D721Med (cell line): Measurements from ENCODE around the gene SIKE1.
"Not testable (repeated sequence)": the region's sequence is repeated elsewhere in the genome, so short reads cannot be mapped to it uniquely, and the experiment has no call there.

Experiments used
- DNase-seq: peaks from one replicate; pipeline ENCODE4 v3.0.0; 2011; ENCODE audit warnings: low spot score; ENCODE audit not compliant: insufficient read length
- FAIRE-seq: peaks from 2 replicates; lab custom pipeline; 2011; peaks lifted over from hg19 to GRCh38; lab: Jason Lieb, UNC
- TF ChIP-seq, protein P1 (sequence below): IDR thresholded peaks from 2 replicates; pipeline ENCODE4 v1.5.1; 2012; ENCODE audit warnings: mild to moderate bottlenecking, control low read depth; ENCODE audit not compliant: insufficient read depth; ENCODE audit errors: missing control alignments

SIKE1 gene

DNA sequence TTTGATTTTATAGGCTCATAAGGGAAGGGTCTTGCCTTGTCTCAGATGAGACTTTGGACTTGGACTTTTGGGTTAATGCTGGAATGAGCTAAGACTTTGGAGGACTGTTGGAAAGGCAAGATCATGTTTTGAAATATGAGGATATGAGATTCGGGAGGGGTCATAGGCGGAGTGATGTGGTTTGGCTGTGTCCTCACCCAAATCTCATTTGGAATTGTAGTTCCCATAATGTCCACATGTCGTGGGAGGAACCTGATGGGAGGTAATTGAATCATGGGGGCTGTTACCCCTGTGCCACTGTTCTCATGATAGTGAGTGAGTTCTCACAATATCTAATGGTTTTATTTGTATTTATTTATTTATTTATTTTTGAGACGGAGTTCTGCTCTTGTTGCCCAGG, 15.8 kb downstream of the SIKE1 start:
- no peak for DNase-seq
- TF ChIP-seq, protein P1, sequence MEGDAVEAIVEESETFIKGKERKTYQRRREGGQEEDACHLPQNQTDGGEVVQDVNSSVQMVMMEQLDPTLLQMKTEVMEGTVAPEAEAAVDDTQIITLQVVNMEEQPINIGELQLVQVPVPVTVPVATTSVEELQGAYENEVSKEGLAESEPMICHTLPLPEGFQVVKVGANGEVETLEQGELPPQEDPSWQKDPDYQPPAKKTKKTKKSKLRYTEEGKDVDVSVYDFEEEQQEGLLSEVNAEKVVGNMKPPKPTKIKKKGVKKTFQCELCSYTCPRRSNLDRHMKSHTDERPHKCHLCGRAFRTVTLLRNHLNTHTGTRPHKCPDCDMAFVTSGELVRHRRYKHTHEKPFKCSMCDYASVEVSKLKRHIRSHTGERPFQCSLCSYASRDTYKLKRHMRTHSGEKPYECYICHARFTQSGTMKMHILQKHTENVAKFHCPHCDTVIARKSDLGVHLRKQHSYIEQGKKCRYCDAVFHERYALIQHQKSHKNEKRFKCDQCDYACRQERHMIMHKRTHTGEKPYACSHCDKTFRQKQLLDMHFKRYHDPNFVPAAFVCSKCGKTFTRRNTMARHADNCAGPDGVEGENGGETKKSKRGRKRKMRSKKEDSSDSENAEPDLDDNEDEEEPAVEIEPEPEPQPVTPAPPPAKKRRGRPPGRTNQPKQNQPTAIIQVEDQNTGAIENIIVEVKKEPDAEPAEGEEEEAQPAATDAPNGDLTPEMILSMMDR, result no peak
- FAIRE-seq, result no peak

DNA sequence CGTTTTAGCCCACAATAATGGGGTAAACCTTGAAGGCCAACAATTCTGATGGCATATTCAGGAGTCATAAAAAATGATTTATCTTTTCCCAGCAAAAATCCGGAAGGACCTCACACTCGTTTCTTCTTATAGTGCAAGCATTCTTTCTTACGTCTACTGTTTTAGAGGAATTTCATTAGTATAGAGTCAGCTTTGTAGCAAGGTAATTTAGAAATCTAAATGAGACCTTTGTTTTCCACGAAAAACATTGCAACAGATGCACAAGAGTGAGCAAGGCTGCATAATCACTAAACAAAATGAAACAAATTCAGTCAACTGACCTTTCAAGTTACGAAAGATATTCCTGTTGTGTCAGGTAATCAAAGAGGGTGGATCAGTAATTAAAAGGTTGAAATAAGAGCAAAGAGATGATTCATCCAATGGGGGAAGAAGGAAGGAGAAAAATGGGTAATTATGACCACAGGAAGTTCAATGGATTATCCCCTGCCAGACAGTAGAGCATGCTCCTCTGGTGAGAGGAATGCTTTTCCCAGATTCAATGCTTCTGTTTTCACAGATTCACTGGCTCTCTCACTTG, 22.1 kb downstream of the SIKE1 start:
- TF ChIP-seq, protein P1, result no peak
- DNase-seq, result no peak
- no peak for FAIRE-seq

DNA sequence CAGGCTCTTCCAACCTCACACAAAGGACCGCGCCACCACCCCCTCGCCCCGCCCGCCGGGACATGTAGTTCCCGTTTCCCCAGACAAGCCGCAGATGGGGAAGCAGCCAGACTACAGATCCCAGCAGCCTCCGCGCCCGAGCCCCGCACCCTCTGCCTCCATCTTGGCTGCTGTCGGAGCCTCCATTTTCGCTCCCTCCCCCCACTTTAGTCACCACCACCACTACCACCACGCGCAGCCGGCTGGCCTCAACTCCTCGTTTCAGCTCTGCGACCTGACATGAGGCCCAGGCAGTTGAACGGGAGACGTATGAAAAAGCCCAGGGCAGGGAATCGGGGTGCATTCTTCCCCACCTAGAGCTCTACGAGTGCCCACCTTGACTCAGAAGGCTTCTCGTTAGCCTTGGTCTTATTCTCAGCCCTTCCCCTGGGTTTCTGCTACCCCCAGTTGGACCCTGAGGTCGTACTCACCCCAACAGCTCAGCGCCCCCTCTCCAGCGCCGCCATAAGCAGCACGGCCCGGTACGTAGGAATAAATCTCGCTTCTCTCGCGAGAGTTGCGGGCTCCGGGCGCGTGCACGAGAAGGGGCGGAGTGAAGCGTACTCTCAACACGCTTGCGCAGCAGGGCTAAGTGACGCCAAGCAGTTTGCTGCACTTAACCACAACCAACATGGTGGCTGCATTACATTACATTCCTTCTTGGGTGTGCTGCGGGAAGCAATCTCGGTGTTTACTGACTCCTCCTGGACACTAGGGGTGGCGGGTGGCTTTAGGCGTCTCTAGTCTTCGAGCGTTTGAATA, 22.8 kb downstream of the SIKE1 start, which contains the start of gene CSDE1:
TSS of gene CSDE1 (minus strand) at position 530 of the 801 bp plus-strand sequence. CDS start 18,094 bp downstream, outside the sequence.
- FAIRE-seq, result peak; percentile 21

DNA sequence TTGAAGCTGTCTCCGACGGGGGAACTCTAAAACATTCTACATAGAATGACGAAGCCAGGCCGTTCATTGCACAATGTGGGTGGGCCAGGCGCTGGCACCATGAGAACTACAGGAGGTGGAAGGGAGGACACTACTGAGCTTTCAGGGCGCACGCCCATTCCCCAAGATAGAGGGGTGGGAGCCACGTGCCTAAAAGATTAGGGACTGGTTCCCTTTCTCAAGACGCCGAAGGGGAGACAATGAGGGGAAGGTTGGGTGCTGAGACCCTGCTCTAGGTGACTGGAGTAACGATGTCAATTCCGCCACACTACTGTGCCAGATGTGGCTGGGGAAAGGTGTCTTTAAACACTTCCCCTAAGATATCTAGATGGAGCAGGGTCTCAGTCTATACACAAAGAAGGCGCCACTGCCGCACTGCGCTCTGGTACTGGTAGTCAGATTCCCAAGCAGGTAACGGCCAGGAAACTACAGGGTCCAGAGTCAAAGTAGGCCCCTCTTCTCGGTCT, 23.5 kb downstream of the SIKE1 start:
- no peak for FAIRE-seq
- TF ChIP-seq, protein P1, result no peak
- no peak for DNase-seq

More for the DNA sequence above, 22.8 kb downstream of the SIKE1 start, which contains the start of gene CSDE1:
- peak; percentile 62 for DNase-seq
- TF ChIP-seq, protein P1, result peak; percentile 40

DNA sequence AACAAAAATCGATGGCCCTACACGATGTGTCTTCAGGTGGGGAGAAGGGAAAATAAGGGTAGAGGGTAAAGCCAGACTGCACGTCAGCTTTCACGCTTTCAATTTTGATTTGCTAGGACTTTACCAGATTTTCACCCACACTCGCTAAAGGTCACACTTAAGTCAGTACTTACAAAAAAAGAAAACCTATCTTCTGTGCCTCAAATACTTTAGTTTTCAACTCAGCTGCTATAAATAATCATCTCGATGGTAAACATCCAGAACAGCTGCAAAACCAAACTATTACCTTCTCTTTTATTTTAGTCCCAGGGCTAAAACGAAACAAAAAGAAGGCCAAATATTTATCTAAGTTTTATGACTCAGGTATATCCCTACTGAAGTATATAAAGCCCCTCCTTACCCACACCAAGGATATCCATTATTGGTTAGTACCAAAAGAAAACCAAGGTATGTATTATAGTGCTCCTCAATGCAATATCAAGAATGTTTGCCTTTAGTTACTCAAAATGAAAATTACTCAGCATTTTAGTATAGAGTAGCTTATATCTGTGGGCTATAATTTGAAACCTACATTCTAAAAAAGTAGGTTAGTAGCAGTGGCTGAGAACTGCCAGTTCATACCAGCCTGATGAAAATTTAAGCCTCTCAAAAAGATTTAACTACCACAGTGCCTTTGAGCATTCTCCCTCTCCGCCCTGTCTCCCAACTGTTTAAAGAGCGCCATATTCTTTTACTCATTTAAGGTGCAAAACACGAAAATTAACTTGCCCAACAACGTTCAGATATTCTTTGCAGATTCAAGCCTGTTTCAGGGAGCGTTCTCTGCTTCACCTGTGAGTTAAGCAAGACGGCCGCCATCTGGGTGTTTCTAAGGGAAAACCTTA, 24.2 kb downstream of the SIKE1 start:
- TF ChIP-seq, protein P1, result no peak
- DNase-seq (no peak), FAIRE-seq (no peak)

DNA sequence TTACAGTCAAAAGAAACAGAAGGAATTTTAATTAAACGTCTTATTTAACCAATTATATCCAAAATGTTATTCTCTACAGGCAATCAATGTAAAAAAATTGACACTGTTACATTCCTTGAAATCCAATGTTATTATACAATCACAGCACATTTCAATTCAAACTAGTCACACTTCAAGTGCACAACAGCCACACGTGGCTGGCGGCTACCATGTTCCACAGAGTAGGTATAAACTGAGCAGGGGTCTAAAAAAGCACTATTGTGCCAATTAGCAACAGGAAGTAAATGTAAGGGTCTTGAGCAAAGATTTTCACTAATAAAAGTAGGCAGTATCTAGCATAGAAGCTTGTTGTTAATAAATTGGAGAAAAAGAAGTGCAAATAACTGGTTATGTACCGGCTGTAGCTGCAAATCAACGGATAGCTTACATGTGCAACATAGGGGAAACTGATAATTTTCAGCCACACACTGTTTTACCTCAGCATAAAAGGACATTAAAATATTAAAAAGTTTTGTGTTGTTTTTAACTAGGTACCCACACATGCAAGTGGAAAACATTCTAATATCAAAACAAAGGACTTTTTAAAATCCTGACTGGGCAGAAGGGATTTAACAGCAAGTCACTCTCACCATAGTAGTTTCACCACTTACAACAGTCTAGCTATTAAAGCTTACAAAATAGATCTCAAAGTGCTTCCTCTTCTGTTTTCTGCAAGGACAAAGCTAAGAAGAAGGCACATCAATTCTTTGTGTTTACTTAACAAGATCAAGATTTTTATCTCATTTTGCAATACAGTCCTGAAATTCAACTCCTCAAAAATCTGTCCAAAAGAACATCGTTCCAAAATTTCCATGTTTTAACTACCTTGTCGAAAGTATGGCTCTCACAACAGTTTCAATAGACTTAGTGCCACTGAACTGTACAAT, 25.2 kb downstream of the SIKE1 start:
- DNase-seq, result no peak
- FAIRE-seq, result no peak

DNA sequence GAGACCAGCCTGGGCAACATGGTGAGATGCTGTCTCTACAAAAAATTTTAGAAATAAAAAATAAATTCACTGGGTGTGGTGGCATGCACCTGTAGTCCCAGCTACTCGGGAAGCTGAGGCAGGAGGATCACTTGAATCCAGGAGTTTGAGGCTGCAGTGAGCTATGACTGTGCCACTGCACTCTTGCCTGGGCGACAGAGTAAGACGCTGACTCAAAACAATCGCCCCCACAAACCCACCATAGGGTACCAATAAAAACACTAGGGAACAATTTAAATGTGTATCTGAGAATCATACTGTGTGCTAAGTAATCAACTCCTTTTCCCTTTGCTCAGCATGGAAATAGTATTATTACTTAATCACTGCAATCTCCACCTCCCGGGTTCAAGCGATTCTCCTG, 26.8 kb downstream of the SIKE1 start:
- not testable (repeated sequence) for FAIRE-seq

More for the DNA sequence above, 25.2 kb downstream of the SIKE1 start:
- TF ChIP-seq, protein P1, result no peak

More for the DNA sequence above, 26.8 kb downstream of the SIKE1 start:
- DNase-seq, result not testable (repeated sequence)
